HG03460 (cell line): ENCODE data around the gene TICAM2.

ENCODE experiments used
- ATAC-seq: cut with Tn5 transposase; IDR thresholded peaks from one replicate; pipeline ENCODE4 v1.9.1; 2021; ENCODE audit not compliant: unreplicated experiment

Gene TICAM2

DNA sequence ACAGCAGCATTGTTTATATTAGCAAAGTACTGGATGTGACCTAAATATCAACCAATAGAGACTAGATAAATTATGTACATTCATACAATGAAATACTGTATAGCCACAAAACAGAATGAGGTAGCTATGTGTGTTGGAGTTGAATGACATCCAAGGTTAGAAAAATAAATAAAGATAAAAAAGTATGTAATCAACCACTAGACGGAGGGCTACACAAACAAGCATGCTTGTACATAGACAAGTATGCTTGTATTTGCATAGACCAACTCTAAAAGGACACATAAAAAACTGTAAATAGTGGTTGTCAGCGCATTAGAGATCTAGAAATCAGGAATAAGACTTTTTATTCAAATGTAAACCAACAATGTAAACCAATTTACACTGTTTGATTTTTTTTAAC lies 60.7 kb downstream of the TICAM2 start:
- no peak for ATAC-seq

DNA sequence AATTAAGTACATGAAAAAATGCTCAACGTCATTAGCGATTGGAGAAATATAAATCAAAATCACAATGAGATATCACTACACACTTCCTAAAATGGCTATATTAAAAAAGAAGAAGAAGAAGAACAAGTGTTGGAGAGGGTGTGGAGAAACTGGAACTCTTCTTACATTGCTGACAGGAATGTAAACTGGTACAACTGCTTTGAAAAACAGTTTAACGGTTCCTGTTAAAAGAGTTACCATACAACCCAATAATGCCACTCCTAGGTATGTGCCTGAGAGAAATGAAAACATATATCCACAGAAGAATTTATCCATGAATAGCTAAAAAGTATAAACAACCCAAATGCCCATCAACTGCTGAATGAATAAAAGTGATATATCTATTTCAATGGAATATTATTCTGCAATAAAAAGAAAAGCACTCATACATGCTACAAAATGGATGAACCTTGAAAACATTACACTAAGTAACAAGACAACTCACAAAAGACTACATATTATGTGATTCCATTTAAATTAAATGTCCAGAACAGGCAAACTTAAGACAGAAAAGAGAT lies 66.7 kb downstream of the TICAM2 start:
- no peak for ATAC-seq

DNA sequence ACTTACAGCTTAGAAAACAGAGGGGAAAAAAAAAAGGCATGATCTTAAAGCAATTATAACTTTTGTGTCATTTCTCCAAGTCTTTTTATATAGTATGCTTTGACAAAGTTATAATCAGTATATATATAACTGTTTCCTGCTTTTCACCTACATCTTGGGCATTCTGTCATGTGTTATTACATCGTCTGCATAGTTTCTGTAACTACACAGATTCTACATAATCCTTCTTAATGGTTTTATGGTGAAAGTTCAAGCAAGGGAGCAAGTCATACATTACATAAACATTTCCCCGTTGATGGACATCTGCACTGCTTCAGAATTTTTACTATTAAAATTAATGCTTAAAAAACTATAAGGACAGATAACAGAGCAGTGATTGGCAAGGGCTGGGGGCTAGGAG lies 69.8 kb downstream of the TICAM2 start:
- no peak for ATAC-seq

DNA sequence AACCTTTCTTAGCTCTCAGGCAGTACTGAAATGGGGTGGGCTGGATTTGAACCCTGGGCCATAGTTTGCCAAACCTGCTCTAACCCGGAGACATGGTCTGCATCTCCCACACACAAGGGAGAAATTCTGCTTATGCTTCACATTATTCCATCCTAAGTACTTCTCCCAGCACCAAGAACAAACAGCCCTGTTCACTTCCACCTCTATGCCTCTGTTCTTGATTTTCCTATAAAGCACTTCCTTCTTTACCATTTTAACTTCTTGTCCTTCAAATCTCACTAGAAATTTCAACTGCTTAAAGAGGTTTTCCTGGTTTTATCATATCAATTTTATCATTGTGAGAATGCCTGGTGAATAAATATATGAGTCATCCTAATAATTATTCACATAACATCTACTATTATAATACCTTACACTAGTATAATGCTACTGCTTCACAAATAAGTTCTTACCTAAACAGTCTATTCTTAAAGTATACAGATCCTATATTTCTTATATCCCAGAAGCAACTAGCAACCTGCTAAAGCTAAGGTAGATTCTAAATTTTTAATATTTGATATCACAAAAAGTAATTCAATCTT lies 70.4 kb downstream of the TICAM2 start:
- ATAC-seq, result no peak

DNA sequence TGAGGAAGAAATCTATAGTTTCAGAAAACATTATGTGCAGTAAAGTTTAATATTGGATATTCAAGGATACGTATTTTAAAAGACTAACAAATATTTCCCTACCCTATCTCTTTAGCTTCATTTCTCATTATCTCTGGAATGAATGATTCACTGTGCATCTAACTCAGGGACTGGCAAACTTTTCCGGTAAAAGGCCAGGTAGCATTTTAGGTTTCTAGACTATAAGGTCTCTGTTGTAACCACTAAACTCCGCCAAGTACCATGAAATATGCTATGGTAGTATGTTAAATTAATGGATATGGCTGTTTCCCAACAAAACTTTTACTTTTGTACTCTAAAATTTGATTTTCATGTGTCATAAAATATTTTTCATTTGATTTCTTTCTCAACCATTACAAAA lies 70.9 kb downstream of the TICAM2 start:
- no peak for ATAC-seq

DNA sequence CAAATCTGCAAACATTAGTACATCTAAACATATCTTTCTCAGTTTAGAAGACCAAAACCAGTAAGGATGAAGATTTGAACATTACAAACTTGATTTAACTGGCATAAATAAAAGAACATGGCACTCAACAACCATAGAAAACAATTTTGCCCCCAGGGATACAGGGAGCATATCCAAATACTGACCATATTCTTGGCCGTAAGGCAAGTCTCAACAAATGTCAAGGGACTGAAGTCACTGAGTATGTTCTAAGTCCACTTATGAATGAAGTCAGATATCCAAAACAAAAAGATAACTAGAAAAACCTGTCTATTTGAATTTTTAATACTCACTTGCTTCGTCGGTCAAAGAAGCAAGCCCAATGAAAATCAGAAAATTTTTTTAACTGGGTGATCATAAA lies 71.9 kb downstream of the TICAM2 start:
- no peak for ATAC-seq
